Activated CD4-positive, alpha-beta T cell treated with anti-CD3 and anti-CD28 coated beads for 4 hours (primary cell): ENCODE data around the gene TNFRSF14.
"Not testable (repeated sequence)": the region's sequence is repeated elsewhere in the genome, so short reads cannot be mapped to it uniquely, and the experiment has no call there.

Source experiments
- DNase-seq, 2 donors: peaks; one replicate each; pipeline ENCODE4 v3.0.0-alpha.2; 2020

TNFRSF14 gene

DNA sequence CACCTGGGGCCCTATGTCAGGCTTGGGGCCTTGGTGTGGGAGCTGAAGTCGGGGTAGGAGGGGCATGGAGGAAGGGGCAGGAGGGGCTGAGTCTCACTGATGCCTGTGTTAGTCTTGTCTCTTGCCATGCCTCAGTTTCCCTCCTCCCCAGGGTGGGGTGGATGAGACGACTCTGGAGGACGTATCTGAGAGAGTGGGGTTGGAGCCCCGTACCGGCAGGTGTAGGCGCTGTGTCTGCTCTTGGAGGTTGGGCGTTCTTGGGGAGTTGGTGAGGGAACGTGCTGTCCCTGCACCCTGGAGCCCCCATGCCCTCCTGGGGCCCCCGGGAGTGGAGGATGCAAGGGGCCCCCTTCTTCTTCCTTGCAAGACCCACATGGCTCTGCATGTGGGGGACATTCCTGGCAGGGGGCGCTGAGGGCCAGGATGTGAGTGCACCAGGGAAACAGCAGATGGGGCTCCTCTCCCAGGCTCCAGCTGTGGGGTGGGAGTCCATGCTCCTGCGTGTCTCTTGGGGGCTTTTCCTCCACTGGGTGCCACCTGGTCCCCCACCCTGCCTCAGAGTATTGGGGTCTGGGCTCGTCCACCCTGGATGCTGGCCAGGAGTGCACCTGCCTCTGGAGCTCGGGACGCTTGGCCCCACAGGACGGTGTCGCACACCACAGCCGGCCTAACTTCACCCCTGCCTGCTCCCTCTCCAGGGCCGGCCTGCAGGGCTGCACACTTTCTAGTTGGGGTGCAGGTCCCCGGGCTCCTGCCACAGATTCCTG, 1.4 kb upstream of the TNFRSF14 start:
- DNase-seq: peak; percentile 56 to 61

GRCh38 chr1:2555634-2556276, 416 bp upstream of the TNFRSF14 start:
- peak; percentile 64 to 67 for DNase-seq

DNA sequence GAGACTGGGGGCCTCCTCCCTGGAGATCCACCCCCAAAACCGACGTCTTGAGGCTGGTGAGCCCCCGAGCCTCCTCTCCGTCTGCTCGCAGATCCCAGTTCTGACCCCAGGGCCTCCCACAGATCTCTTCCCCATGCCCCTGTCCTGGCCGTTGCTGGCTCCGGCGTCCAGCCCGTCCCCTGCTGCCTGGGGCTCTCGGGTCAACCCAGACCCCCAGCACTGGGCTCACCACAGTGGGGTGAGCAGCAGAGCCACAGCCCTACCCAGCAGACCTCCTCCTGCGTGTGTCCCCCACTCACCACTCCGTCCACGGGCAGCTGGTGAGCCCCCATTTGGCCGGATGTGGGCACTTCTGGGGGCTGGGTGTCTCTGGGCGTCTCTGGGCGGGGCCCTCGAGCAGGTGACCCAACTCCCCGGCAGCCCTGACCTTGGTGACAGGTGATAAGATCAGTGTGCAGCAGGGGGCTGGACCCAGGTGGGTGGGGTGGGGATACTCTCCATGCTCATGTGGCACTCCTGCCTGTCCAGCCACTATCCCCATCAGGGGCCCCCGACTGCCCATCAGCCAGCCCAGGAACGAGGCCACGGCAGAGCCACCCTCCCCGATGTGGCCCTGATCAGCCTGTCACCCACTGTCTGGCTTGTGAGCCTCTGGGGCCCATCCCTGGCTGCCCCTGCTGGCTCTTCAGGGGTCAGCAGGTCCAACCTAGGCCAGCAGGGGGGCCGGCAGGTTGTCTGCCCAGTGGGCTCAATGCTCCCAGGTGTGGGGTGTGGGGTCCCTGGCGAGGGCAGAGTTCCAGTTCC, 709 bp downstream of the TNFRSF14 start:
- DNase-seq: peak in 1 of 2 donors; percentile 37

DNA sequence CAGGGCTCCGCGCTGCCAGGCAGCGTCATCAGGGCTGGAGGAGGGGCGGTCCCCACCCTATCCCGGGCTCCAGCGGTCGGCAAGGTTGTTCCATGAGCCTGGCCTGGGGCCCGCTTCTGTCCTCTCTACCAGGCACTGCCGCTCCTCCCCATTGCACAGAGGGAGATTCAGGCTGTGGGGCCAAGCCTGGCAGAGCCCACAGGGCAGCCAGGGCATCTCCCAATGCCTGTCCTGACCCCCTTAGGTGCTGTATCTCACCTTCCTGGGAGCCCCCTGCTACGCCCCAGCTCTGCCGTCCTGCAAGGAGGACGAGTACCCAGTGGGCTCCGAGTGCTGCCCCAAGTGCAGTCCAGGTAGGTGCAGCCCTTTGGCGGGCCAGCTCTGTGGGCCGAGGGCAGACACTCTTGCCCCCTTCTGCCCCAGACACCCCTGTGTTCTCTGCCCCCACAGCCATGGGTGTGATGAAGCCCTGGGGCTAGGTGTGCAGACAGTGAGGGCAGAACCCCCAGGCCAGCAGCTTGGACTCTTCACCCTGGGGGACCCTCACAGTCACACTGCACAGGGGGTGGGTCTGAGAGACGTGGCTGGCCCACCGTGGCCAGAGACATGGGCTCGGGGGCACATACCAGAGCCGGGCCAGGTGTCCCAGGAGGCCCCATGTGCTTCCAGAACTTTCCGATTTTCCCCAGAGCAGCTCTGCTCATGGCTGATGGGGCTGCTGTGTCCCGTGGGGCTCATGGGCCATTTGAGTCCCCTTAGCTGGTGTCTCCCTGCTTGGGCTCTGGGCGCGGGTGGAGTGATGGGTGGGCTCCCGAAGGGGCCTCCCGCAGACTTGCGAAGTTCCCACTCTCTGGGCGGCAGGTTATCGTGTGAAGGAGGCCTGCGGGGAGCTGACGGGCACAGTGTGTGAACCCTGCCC, 1.6 kb downstream of the TNFRSF14 start:
- no peak for DNase-seq

- no peak for DNase-seq
These were observed 2.2 kb downstream of the TNFRSF14 start for GRCh38 chr1:2558420-2558819.

DNA sequence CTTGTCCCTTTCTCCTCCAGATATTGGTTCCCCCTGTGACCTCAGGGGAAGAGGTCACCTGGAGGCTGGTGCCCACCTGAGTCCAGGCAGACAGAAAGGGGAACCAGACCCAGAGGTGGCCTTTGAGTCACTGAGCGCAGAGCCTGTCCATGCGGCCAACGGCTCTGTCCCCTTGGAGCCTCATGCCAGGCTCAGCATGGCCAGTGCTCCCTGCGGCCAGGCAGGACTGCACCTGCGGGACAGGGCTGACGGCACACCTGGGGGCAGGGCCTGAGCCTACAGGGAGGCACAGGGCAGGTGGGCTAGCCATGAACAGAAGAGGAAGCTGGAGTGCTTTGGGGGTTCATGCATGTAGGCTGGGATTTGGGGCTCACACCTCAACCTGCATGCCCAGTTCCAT, 2.7 kb downstream of the TNFRSF14 start:
- DNase-seq: no peak

DNA sequence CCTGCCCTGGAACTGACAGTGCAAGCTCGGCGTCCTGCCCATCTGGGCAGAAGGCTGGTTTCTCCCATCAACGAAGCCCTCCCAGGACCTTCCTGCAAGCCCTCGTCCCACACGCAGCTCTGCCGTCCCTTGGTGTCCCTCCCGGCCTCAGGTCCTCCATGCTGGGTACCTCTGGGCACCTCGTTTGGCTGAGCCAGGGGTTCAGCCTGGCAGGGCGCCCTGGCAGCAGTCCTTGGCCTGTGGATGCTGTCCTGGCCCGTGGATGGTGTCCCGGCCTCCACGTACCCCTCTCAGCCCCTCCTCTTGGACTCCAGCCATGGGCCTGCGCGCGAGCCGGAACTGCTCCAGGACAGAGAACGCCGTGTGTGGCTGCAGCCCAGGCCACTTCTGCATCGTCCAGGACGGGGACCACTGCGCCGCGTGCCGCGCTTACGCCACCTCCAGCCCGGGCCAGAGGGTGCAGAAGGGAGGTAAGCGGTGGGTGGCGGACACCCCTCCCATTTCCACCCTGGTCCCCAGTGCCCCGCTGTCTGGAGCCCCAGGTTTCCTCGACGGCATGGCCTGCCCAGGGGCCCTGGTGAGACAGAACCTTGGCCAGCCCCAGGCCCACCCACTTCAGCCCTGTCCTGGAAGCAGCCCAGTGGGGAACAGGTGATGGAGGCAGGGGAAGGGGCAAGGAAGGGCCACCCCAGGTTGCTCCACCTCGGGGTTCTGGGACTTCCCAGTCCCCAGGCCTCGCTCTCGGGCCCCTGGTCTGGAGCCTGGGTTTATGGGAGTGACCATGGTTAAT, 3.5 kb downstream of the TNFRSF14 start:
- no peak for DNase-seq

GRCh38 chr1:2560299-2561073, 4.3 kb downstream of the TNFRSF14 start:
- no peak for DNase-seq

DNA sequence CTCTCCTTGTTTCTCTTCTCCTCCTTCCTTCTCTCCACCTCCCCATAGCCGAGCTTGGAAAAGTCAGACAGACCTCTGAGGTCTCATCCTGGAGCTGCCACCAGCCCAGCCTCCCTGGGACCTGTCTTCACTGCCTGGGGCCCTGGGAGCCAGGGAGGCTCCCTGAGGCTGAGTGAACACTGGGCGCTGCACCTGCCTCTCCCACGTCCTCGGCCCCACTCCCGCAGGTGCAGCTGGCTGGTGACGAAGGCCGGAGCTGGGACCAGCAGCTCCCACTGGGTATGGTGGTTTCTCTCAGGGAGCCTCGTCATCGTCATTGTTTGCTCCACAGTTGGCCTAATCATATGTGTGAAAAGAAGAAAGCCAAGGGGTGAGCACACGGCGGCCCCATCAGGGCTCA, 5.3 kb downstream of the TNFRSF14 start:
- no peak for DNase-seq

DNA sequence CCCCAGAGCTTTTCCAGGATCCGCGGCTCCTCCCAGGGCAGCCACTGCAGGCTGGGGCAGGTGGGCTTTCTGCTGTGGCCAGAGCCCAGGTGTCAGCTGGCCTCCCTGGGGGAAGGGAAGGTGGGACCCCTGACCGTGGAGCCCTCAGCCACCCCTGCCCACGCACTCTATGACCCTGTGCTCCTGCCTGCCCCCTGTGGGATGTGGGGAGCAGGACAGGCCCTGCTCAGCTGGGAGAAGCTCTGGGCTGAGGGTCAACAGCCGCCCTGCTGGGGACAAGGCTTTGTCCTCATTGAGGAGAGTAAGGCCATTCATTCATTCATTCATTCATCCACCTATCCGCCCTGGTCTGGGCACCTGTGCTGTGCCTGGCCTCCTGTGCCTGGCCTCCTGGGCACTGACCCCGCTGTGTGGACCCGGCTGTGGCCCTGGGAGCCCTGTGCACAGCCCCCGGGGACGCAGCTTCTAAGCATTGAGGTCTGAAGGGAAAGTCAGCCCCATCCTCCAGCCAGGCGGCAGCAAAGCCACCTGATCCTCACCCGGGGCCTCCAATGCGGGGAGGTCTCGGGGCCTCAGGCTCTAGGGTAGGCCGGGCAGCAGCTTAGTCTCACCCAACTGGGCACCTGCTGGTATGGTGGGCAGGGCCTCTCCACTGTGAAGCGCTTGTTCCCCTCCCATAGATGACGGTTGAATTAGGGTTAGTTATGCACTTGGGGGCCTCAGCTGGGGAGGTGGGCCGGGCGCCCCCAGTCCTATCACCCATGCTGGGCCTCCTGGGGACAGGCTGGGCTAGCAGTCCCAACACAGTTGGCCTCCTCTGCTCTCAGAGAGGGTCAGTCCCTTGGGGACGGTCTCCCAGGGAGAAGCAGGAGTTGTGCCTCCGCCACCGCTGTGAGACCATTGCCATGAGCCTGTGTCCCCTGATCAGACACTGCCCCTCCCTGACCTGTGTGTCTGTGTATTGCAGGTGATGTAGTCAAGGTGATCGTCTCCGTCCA, 6.0 kb downstream of the TNFRSF14 start:
- DNase-seq: no peak

DNA sequence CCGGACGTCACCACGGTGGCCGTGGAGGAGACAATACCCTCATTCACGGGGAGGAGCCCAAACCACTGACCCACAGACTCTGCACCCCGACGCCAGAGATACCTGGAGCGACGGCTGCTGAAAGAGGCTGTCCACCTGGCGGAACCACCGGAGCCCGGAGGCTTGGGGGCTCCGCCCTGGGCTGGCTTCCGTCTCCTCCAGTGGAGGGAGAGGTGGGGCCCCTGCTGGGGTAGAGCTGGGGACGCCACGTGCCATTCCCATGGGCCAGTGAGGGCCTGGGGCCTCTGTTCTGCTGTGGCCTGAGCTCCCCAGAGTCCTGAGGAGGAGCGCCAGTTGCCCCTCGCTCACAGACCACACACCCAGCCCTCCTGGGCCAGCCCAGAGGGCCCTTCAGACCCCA, 7.0 kb downstream of the TNFRSF14 start:
- no peak for DNase-seq

DNA sequence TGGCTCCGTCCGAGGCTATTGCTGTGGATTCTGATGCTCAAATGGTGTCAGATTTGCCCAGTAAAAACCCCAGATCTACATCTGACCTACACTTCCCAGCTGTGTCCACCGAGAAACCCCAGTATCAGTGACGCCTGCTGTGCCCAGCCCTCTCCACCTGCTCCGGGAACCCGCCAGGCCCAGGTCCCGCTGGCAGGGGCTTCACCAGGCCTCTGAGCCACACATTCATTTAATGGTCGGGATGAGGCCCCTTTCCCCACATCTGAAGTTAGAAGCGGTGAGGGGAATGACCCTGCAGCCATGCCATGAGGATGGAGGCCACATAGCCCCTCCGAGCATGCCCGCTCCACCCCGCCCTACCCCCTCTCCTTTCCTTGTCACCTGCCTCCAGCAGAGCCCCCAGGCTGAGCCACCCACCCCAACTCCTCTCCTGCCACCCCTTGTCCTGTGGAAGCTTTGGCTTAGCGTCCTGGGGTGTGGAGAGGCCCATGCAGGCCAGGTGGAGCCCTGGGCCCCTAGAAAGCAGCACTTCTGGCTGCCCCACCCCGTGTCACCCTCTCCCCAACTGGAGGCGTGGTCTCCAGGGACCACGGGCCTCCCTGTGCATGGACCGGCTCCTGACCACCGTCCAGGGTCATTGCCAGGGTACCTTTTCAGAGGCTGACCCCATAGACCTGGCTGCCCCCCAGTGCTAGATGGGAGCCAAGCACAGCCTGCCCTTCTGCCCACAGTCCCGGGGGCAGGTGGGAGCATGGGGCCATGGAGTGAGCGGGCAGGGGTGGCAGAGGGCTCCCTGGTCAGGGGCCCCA, 8.0 kb downstream of the TNFRSF14 start:
- no peak for DNase-seq

DNA sequence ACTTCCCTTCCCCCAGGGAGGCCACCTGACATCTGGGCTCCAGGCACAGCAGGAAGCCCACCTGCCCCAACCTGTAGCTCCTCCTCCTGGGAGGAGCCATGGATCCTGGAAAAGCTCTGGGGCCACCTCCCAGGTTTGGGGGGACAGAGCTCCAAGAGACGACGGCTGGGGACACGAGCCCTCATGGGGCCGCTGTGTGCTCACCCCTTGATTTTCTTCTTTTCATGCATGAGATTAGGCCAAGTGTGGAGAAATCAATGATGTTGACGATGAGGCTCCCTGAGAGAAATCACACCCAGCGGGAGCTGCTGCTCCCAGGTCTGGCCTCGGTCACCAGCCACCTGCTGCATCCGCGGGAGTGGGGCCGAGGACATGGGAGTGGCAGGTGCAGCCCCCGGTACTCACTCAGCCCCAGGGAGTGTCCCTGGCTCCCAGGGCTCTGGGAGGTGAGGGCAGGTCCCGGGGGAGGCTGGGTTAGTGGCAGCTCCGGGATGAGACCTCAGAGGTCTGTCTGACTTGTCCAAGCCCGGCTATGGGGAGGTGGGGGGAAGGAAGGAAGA, 8.7 kb downstream of the TNFRSF14 start:
- DNase-seq: no peak

- DNase-seq: no peak
These were observed 10.2 kb downstream of the TNFRSF14 start for GRCh38 chr1:2566101-2567045.

DNA sequence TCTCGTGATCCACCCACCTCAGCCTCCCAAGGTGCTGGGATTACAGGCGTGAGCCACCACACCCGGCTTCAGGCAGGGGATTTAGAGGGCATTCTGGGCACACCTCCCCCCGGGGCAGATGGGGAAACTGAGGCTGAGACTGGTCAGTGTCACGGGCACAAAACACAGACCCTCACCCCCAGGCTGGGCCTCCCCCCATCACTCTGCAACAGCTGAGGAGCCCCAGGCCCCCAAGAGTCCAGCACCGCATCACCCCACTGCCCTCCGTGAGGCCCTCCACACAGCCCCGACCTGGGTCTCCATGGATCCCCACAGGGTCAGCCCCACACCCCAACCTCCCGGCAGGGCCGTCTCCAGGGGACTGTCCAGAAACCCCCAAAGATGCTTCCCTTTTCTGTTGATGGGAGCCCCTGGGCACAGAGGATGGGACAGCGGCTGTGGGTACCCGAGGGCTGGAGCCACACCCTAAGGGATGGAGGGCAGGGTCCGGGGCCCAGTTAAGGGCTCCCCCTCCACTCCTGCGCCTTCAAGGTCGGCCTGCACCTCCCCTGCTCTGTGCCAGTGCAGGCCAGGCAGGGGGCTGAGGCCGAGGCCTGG, 11.0 kb downstream of the TNFRSF14 start:
- no peak for DNase-seq

DNA sequence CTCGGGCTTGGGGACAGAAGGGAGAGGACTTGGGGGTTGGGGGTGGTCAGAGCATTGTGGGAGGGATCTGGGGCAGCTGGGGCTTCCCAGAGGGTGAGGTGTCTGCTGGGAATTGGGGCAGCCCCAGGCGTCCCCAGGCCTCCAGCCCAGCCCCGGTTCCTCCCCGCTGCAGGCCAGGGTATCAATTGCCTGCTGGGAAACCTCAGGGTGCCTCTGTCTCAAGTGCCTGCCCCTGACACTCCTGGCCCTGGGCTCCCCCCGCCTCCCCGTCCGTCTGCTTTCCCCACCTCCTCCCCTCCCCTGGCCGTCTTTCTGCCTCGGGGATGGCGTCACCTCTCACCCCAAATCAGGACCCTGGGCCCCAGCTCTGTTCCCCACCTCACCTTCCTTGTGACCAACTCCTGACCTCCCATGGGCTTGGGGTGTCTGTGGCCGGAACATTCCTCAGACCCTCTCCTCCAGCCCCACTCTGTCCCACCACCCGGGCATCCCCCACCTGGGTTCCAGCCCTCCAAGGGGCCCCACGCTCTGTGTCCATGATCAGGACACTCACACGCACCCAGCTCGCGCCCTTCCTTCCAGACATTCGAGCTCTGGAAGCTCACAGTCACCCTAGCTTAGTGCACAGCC, 12.1 kb downstream of the TNFRSF14 start:
- not testable (repeated sequence) for DNase-seq
